CD4-positive, alpha-beta T cell treated with Interferon alpha-2 for 1 hour (primary cell): Measurements from ENCODE around the gene GPC5.
A peak's percentile ranks its signal among the peaks of the same experiment; 100 is the strongest.
"Not testable (repeated sequence)": the region's sequence is repeated elsewhere in the genome, so short reads cannot be mapped to it uniquely, and the experiment has no call there.

ENCODE experiments used
- DNase-seq, 2 donors: peaks; one replicate each; pipeline ENCODE4 v3.0.0-alpha.2; 2020 to 2022

The GPC5 gene

DNA sequence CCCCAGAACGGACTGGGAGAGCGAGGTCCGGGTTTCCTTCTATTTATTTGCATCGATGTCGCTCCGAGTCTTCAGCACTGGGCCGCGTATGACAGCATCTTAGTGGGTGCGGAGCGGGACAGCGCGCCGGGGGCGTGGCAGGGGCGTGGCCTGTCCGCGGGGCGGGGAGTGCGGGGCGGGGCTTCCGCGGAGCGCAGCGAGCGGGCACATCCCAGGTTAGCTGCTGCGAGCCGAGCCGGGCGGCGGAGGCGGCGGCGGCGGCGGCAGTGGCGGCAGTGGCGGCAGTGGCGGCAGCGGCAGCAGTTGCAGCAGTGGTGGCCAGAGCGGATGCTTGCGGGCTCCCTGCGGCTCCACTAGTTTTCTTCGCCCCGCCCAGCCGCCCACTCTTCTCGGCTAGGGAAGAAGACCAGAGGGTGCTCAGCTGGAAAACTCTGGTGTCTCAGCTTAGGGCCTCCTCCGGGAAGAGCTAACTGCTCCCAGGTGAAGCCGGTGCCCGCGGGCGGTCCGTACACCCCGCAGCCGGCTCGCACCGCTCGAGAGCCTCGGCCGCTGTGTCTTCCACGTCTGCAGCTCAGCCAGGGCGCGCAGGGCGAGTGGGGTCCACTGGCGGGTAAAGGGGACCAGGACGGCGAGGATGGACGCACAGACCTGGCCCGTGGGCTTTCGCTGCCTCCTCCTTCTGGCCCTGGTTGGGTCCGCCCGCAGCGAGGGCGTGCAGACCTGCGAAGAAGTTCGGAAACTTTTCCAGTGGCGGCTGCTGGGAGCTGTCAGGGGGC, at the start of gene GPC5:
TSS of gene GPC5 (plus strand) at position 209 of the 776 bp plus-strand sequence.
- peak; percentile 83 to 88 for DNase-seq

DNA sequence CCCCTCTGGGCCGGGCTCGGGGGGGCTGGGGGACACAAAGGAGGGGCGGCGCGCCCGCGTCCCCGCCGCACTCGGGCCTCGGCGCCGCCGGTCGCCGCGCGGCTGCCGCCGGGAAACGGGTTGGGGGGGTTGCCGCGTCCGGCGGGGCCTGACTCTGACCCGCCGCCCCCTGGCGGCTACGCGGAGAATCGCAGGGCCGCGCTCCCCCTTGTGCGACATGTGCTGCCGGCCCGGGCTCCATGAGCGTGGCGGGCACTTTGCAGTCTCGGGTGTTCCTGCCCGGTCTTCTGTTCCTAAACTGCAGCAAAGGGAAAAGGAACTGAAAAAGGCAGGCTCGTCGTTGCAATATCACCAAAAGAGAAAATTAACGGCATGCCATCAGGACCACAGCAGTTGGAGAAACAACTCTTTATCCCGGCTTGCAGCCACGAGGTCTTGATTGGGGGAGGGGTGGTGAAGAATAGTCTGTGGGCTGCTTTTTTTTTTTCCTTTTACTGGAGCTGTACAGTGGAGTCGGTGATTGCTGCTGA, 49.5 kb upstream of the GPC5 start:
- peak; percentile 85 to 92 for DNase-seq

DNA sequence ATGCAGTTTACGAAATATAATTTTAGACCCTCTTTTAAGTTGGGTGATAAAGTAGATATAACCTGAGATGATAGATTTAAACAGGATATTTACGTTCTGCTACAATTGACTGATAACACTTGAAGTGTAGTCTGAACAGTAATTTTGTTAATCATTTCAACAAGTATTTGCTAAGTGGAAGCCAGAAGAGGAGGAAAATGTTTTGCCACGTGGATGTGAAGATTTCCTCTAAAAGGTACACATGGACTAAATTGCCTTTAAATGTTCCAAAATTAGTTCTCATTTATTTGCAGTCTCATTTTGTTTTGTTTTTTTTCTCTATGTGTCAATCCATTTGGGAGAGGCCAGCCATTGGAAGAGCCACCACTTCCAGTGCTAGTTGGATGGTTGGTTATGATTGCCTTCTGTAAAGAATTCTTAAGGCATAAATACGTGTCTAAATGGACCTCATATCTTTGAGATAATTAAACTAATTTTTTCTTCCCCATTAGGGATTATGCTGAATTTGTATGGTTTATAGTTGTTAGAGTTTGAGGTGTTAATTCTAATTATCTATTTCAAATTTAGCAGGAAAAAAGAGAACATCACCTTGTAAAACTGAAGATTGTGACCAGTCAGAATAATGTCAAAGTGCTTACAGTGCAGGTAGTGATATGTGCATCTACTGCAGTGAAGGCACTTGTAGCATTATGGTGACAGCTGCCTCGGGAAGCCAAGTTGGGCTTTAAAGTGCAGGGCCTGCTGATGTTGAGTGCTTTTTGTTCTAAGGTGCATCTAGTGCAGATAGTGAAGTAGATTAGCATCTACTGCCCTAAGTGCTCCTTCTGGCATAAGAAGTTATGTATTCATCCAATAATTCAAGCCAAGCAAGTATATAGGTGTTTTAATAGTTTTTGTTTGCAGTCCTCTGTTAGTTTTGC, 48.2 kb upstream of the GPC5 start:
- DNase-seq = no peak

DNA sequence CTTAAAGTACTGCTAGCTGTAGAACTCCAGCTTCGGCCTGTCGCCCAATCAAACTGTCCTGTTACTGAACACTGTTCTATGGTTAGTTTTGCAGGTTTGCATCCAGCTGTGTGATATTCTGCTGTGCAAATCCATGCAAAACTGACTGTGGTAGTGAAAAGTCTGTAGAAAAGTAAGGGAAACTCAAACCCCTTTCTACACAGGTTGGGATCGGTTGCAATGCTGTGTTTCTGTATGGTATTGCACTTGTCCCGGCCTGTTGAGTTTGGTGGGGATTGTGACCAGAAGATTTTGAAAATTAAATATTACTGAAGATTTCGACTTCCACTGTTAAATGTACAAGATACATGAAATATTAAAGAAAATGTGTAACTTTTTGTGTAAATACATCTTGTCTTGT, 47.3 kb upstream of the GPC5 start:
- DNase-seq = no peak

DNA sequence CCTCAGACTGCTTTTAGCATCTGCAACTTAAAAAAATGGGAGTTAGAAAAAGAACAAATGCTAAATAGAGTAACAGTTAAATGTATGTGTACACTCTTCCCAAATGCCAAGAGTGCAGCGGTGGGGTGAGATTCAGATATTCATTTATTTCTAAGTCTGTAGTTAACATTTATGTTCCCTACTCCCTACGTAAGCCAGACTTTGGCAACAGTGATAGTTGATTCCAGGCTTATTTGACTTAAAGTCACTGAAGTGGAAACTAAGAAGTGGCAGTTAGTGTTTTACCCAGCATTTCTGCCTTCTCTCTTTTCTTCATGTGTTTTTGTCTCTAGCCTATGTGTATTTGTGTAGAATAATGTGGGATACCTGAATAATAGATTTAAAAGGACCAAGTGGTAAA, 46.4 kb upstream of the GPC5 start:
- DNase-seq = no peak

DNA sequence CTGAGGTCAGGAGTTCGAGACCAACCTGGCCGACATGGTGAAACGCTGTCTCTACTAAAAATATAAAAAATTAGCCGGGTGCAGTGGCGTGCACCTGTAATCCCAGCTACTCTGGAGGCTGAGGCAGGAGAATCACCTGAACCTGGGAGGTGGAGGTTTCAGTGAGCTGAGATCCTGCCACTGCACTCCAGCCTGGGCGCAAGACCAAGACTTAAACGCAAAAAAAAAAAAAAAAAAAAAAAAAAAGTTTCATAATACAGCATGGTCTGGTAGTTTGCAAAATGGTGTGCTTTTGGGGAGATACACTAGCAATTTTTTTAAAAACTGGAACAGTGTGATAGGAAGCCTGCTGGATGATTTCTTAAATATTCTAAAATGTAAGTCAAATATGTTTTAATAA, 45.5 kb upstream of the GPC5 start:
- not testable (repeated sequence) for DNase-seq

DNA sequence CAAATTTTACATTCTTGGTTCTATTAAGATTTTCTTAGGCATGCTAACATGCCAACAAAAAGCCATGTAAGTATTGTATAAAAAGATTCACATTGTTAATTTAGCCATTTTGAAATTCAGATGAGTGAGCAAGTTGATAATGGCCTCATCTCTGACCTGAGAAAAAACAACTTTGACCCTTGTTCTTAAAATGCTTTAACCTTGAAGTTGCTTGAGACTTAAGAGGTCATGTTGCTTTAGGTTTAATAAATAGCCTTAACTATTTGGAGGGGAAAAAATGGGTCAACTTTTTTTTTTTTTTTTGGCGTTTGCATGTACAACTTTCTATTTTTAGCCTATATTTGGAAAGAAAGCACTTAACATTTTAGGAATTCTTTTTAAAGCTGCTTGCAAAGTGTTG, 44.9 kb upstream of the GPC5 start:
- no peak for DNase-seq

DNA sequence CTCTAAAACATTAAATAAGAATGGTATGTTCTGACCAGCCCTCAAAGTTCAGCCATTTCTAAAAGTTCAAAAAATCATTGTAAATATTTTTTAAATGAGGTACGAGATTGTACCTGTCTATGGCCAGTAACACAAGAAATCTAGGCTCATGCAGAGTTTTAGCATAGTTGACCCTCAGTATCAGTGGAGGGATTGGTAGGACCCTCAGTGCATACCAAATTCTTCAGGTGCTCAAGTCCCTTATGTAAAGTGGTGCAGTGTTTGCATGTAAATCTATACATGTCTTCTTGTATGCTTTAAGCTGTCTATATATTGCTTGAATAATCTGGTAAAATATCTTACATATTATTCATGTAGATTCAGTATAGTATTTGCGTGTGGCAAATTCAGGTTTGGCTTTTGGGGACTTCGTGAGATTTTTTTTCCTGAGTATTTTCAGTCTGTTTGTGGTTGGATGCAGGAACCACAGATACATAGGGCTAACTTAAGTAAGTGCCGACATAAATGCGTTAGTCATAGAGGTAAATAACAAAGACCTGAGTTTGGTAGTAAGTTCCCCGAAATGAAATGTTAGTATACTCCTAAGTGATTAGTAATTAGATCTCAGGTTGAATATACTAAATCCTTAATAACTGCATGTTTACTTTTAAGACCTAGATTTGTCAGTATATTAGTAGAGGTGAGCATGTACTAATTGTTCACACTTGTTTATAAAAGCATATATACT, 43.2 kb upstream of the GPC5 start:
- DNase-seq = no peak

DNA sequence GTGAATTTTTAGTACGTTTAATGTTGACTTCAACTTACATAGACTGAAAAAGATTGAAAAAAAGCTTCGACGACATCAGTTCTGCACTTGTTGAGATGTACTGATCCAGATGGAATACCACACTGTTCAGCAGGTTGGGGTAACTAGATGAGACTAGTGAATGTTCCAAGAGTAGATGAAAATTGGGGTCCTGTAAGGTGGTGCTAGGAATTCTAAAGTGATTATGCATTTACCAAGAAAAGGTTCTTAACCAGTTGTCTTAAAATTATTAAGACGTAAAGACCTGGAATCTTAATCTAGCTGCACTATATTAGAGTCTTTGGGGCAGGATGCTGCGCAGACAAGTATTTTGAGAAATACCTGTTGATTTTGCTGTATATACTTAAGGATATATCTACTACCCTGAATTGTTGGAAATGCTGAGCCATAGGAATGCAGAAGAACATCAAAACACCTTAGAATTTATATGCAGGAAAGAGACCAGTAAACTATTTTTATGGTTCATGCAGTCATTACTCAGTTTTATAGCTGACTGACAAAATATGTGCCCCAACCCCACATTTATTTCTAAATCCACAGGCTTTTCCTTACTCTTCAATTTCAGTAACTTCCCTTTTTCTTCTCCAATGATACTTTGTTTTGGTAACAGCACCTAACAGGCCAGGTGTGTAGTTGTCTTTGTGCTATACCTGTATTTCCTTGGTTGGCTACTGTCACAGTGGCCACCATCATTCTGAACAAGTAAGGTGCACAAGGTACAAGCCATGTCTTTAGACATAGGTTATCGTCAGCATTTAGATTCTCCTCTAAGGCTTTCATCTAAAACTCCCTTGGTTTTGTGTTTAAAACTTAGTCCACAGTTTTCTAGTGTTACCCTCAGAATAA, 42.4 kb upstream of the GPC5 start:
- no peak for DNase-seq

DNA sequence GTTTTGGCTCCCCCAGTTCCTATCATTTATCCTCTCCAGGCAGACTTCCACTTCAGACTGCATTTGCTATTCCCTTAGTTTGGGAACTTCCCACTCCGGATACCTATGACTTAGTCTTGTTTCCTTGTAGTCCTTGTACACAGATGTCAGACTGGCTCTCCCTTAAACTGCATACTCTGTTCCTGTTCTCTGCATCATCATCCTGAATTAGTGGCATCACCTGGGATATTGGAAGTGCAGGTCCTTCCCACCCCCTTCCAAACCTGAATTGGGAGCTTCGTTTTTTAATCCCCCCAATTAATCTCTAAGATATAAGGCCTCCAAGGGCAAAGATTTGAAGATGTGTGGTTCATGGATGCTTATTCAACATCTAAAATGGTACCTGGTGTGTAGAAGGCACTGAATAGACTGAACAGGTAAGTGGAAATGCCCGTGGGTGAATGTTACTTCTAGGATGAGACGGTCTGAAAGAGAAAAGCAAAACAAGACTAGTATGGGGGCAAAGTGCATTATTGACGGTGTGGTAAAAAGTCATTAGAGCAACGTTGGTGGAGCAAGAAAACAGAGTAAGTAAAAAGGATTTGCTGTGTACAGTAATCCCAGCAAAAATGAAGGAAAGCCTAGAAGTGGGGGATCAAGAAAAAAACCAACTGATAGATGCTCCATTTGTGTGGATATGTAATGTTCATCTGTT, 41.4 kb upstream of the GPC5 start:
- DNase-seq = no peak

DNA sequence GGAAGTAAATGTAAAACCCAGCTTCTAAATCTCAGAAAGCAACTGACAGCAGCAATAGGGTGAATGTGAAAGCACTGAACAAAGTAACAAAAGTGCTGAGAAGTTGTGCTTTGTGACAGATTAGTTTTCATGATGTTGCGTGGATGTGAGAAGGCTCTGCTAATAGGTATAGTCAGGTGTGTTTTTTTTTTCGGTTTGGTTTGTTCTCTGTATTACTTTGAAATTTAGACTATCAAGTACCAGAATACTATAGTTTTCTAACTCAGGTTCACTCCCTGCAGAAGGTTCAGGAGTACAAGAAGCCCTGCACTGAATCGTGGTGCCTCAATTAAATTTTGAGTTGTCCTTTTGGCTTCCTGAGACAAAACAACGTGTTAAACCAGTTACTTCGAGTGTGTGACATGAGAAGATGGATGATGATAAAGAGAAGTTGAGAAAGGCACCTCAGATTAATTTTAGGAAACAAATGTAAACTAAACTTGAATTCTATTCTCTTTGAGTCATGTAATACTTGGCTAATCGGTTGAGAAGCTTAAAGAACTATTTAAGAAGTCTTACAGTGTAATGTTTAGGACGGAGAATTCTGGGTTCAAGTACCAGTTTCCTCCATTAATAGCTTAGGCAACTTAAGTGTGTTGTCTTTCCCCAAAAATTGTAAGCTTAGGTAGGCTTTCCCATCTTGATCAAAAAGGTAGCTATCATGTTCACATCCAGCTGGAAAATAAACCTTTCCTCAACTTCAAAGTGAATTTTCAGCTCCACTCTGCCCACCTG, 40.6 kb upstream of the GPC5 start:
- no peak for DNase-seq

DNA sequence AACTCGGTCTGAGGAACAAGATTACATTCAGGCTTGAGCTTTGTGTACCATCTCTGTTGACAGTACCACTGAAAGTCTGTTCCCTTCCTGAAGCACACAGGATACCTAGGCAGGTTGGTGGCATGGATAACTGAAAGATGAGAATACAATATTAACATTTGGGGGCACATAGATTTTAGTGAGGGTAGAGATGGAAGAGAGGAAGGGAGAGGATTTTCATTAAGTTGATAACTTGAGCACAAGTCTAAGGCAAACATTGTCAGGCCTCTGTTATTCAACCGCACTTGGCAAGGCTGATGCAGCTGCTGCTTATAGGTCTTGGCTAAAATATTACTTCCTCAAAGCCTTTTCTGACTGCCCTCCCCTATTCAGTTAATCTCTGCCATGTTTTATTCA, 40.0 kb upstream of the GPC5 start:
- DNase-seq = no peak

DNA sequence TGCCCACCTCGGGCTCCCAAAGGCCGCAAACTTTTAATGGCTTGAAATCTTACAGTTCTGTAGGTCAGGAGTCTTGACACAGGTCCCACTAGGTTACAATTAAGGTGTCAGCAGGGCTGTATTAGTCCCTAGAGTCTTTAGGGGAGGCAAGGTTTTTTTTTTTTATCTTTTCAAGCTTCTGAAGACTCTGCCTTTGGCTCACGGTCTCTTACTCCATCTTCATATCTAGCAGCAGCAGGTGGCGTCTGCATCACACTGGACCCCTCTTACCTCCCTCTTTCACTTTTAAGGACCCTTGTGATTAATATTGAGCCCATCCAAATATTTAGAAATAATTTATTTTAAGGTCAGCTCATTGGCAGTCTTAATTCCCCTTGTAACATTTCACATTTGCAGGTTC, 39.3 kb upstream of the GPC5 start:
- no peak for DNase-seq

DNA sequence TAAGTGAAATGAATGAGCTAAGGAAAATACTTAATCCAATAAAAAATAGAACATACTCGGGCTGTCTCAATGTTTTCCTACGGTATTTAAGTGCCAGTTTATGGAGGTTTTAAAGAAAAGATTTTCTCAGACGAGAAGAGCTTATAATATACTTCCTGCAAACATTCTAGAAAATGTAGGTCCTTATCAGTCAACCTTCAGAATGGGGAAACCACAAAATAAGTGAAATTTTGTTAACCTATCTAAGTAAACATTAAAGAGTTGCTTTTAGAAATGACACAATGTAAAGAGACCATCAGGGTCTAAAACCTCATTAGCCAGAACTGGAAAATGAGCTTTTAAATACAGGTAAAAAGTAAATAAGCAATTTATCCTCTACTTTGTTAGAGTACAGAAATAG, 38.8 kb upstream of the GPC5 start:
- DNase-seq = no peak

DNA sequence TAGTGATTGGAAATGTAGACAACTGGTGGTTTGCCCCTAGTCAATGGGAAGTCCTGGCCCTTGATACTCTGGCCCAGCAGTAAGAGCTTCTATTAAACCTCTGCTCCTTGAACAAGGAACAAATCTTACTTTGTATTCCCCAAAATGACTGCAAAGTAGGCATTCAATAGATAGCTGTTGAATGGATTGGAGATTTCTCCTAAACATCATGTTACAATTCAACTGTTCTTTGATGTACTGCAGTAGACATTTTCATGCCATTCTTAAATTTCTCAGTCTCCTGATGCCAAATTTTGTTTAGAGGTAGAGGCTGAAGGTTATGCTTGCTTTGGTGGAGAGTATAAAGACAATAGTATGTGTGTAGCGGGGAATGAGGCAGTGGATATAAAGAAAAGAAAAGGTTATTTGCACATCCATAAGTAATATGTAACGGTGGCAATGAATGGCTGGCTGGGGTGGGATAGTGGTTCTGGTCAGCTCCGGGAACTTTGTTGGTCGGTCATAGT, 38.1 kb upstream of the GPC5 start:
- DNase-seq = no peak

DNA sequence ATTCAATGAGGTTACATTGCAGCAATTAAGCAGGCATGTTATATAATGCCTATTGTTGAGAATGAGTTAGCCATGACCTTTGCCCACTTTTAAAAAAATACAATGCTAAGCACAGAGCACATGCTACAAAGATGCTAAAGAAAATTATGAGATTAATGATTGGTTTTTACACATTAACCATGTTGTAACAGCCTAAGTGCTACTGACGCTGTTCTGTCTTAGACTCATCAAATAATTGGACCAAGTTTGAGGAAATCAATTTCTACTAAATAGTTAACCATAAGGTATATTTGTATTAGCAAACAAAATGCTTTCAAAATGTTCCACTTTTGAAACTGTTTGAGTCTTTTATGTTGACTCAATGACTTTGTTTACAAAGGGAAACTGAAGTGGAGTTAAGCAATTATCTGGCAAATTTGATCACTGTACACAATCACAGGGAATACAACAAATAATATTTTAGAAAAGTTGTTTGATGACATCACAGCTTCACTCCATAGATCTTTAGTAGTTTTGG, 36.6 kb upstream of the GPC5 start:
- no peak for DNase-seq

DNA sequence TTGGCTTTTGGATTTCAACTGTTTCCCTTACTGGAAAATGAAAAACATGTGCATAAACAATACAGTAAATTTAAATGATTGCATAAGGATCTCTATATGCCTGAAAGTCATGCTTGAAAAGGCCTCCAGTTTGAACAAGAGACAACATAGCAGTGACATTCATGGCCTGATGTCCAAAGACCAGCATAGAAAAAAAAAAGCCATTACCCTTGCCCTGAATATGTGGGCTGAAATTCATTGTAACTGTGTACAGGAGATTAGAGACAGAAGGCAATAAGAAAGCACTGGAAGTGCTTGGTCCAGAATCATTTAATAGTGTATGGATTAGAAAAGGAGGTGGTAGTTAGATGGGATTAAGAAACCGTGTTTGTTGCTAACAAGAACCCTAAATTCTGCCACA, 35.5 kb upstream of the GPC5 start:
- no peak for DNase-seq

DNA sequence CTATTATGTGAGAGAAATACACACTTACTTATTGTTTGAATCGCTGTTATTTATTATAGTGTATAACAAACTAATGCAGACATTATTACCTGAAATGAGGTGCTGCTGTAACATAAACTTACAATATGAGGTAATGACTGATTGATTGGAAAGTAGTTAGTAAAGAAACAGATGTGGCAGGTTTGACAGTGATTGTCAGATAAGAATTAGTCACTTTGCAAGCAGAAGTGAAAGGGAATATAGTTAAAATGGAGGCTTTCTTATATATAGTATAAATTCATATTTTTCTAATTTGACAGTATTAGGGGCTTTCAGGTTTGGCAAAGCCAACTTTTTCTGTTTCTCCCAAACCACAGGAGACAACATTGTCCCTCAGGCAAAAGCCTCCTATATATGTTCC, 30.3 kb upstream of the GPC5 start:
- DNase-seq = no peak

DNA sequence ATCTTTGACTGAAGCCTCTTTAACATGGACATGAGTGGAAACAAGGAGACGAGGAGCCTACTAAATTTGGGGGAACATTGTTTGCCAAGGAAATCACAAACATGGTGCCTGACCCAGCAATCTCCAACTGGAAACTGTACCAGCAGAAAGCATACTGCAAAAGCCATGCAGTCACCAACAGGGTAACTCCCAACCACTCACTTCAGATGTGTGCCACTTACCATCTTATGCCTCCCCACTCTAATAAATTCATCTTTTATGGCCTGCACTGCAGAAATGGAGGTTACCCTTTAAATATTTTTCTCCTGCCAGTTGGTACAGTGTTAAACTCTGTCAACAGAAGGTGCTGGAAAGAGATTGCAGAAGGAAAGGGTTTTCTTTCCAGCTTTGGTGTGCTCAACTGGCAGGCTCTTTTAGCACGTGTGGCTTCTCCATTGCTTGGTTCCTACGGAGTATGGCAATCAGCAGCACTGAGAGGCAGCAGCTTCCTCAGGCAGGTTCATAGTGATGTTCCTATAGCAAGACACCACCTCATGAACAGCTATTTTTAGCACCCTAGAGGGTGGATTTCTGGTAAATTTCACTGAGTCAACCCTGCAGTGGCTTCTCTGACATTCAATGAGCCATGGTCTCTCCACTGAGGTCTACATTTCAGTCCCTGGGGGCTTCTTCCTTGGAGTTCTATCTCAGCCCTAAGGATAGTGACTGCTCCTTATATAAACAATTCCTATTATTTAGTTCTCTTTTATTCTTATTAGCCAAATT, 29.6 kb upstream of the GPC5 start:
- DNase-seq = no peak

DNA sequence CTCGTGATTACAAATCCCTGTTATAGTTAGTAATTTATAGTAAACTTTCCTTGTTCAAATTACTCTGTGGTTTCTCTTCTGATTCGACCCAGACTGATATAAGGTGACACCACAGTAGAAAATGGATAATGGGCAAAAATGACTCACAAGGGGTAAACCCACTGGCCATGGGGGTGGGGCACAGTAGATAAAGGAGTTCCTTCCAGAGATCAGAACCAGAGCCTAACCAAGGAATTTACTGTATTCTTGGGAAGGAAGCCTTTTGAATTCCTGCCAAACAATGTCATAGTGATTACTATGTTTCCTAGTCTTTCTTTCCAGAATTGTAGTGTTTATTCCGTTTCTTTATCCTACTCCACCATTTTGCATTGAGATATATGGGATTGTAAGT, 29.0 kb upstream of the GPC5 start:
- DNase-seq = no peak
